ENCODE measurements around the gene ISOC1.

The ISOC1 gene

GRCh38 chr5:129094924-129095899, 663 bp downstream of the ISOC1 start:
- DNase-seq (ENCODE audit: low read depth, low spot score) = no peak

GRCh38 chr5:129096382-129096991, 1.9 kb downstream of the ISOC1 start:
- DNase-seq (ENCODE audit: low read depth, low spot score) = no peak

GRCh38 chr5:129097498-129098296, 3.1 kb downstream of the ISOC1 start:
- DNase-seq (ENCODE audit: low read depth, low spot score) = no peak

- no peak for DNase-seq (ENCODE audit: low read depth, low spot score)
Measured at GRCh38 chr5:129098488-129099183, 4.1 kb downstream of the ISOC1 start.

GRCh38 chr5:129099184-129099569, 4.6 kb downstream of the ISOC1 start:
- no peak for DNase-seq (ENCODE audit: low read depth, low spot score)

- no peak for DNase-seq (ENCODE audit: low read depth, low spot score)
Measured at GRCh38 chr5:129101794-129102193, 7.2 kb downstream of the ISOC1 start.

GRCh38 chr5:129103397-129103796, 8.8 kb downstream of the ISOC1 start:
- DNase-seq (ENCODE audit: low read depth, low spot score) = no peak

GRCh38 chr5:129104915-129105455, 10.4 kb downstream of the ISOC1 start:
- DNase-seq (ENCODE audit: low read depth, low spot score) = no peak

- DNase-seq (ENCODE audit: low read depth, low spot score) = no peak
Measured at GRCh38 chr5:129107637-129108036, 13.1 kb downstream of the ISOC1 start.

- no peak for DNase-seq (ENCODE audit: low read depth, low spot score)
Measured at GRCh38 chr5:129110742-129111141, 16.2 kb downstream of the ISOC1 start.

GRCh38 chr5:129111351-129111750, 16.8 kb downstream of the ISOC1 start:
- no peak for DNase-seq (ENCODE audit: low read depth, low spot score)

- DNase-seq (ENCODE audit: low read depth, low spot score) = no peak
Measured at GRCh38 chr5:129112295-129112694, 17.7 kb downstream of the ISOC1 start.

- no peak for DNase-seq (ENCODE audit: low read depth, low spot score)
Measured at GRCh38 chr5:129113867-129114266, 19.3 kb downstream of the ISOC1 start.

- DNase-seq (ENCODE audit: low read depth, low spot score) = no peak
Measured at GRCh38 chr5:129114539-129115193, 20.1 kb downstream of the ISOC1 start.

- DNase-seq (ENCODE audit: low read depth, low spot score) = no peak
Measured at GRCh38 chr5:129115680-129116079, 21.1 kb downstream of the ISOC1 start.

GRCh38 chr5:129116797-129117196, 22.2 kb downstream of the ISOC1 start:
- no peak for DNase-seq (ENCODE audit: low read depth, low spot score)

- no peak for DNase-seq (ENCODE audit: low read depth, low spot score)
Measured at GRCh38 chr5:129118405-129118804, 23.9 kb downstream of the ISOC1 start.

- no peak for DNase-seq (ENCODE audit: low read depth, low spot score)
Measured at GRCh38 chr5:129118826-129119225, 24.3 kb downstream of the ISOC1 start.

GRCh38 chr5:129120158-129120581, 25.6 kb downstream of the ISOC1 start:
- DNase-seq (ENCODE audit: low read depth, low spot score) = no peak

GRCh38 chr5:129122560-129122959, 28.0 kb downstream of the ISOC1 start:
- DNase-seq (ENCODE audit: low read depth, low spot score) = no peak

GRCh38 chr5:129124608-129125007, 30.1 kb downstream of the ISOC1 start:
- no peak for DNase-seq (ENCODE audit: low read depth, low spot score)
